H54 (cell line): ENCODE measurements around the gene NDP.
A peak's percentile ranks its signal among the peaks of the same experiment; 100 is the strongest.
"Not testable (repeated sequence)": the region's sequence is repeated elsewhere in the genome, so short reads cannot be mapped to it uniquely, and the experiment has no call there.

Source experiments
- DNase-seq: peaks from one replicate; pipeline ENCODE4 v3.0.0; 2011; ENCODE audit warnings: low spot score, mixed read lengths; ENCODE audit not compliant: insufficient read length
- FAIRE-seq: peaks from 3 replicates; lab custom pipeline; 2011; peaks lifted over from hg19 to GRCh38; lab: Jason Lieb, UNC
- POLR2A ChIP-seq: IDR thresholded peaks from 2 replicates; pipeline ENCODE4 v1.6.1; 2011; ENCODE audit warnings: low read depth, mild to moderate bottlenecking, low read length

Gene NDP

DNA sequence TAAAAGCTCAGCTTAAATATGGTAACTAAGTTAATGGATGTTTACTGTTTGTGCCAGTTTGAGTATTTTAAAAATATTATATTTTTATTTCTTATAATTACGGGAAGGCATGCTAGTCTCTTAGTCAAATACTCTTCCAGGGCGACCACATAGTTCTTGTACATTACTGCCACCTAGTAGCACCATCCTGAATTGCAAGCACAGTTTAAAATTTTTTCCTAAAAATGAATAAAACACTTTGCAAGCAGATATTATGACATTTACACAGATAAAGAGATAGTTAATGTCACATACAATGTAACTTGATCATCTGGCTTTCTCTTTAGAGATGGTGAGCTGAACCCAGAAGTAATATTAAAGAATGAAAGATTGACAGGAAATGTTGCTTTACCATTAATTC is 11.5 kb downstream of the NDP start:
- no peak for TF ChIP-seq POLR2A
- no peak for DNase-seq
- FAIRE-seq, result no peak

DNA sequence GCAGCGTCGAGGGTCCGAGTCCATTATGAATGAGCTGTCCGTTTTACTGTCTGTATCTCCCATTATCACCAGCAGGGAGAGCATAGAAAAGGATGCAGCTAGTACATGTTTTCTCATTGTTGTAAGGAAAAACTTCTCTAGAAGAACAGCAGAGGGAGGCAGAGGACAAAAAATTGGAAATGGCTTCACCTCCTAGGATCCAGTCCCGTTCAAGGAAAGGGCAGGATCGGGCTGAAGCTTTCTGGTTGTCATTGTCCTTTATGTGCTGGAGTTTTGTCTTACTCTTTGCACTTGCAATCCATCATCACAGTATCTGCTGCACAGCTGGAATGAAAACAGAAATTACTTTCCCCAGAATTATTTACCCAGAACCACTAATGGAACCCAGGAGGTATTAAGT is 14.7 kb downstream of the NDP start:
- no peak for TF ChIP-seq POLR2A
- FAIRE-seq, result no peak
- peak; percentile 2 for DNase-seq

- DNase-seq (no peak), FAIRE-seq (no peak)
- no peak for TF ChIP-seq POLR2A
These were observed 17.2 kb downstream of the NDP start for GRCh38 chrX:43956034-43956433.

DNA sequence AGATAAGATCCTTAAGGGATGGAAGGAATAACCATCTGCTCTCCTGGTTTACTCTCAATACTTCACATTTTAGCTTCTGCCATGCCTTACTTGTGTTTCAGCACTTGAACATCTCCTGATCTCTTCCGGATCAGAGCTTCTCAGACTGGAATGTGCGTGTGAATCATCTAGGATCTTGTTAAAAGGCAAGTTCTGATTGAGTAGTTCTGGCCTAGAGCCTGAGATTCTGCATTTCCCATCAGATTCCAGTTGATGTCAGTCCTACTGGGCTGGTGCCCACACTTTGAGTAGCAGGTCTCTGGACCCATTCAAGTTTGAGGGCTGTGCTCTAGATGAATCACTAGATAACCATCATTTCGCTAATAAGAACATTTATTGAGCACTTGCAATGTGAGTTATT is 20.0 kb downstream of the NDP start:
- DNase-seq (no peak), FAIRE-seq (no peak)
- no peak for TF ChIP-seq POLR2A

- TF ChIP-seq POLR2A, result no peak
- no peak for DNase-seq
- FAIRE-seq, result no peak
These were observed 23.5 kb downstream of the NDP start for GRCh38 chrX:43949669-43950068.

DNA sequence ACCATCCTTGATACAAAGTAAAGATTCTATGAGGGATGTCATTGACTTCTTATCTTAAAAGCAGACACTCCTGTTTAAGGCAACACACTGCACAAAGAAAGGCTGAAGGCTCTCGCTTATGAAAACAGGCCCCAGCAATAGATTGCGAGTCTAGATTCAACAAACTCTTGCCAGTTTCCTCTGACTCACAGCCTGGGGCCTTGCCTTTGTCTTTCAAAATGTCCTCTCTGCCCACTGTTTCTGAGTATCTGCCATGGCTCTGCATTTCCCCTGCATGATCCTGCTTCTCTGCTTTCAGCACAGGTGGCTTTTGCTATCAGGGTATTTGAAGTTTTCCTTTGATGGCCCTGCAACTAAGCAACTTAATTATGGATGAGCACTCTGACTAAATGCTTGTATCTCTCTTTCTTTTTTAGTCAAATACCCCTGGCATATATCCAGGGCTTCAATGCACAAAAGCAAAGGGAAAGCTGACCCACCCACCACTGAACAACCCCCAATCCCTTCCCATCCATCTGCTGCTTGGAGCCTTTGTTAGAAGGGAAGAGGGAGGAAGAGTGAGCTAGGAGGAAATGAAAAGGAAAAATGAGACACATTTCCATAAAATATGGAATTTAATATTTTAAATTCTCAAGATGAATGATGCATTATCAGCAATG is 32.2 kb downstream of the NDP start:
- DNase-seq (no peak), FAIRE-seq (no peak)
- TF ChIP-seq POLR2A, result no peak

DNA sequence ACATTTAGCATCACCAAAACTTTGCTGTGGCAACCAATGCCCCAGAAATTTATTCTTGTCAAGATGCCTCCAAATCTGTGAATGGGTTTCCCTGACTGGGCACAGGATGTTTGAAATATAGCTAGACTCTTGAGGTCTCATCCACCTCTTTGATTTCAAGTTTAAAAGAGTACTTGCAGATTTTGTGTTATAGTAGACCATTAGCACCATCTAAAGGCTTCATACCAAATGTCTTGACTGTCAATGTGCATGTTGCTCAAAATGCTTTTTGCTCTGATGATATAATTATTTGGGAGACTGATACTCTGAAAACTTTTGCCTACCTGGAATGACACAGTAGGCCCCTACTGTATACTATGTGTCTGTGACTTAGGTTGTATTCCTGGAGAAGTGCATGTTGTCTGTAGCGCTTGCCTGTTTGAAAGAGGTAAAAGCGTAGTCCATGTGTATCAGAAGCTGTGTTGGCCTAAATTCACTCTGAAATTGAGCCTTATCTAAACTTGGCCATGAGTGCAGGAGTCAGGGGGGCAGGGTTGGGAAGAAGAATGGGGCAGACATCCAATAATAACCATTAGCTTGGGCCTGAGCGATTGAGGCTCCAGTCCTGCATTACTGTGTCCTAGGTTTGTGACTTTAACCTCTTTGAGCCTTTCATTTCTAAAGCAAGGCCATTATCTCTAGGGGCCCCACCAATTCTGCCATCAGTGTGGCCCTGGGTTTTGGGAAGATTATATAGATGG is 33.8 kb downstream of the NDP start:
- FAIRE-seq, result no peak
- no peak for DNase-seq
- TF ChIP-seq POLR2A, result no peak

GRCh38 chrX:43922032-43922431 is 51.2 kb downstream of the NDP start:
- DNase-seq, FAIRE-seq: not testable (repeated sequence)

DNA sequence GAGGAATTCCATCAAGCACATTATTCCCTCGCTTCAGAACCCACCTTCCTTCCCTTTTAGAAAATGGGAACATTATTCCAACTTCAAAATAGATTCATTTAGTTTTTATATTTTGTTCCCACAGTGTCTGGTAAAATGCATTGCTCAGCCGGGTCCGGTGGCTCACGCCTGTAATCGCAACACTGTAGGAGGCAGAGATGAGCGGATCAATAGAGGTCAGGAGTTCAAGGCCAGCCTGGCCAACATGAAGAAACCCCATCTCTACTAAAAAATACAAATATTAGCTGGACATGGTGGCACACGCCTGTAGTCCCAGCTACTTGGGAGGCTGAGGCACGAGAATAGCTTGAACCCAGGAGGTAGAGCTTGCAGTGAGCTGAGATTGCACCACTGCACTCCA is 62.4 kb downstream of the NDP start:
- DNase-seq, FAIRE-seq: not testable (repeated sequence)

DNA sequence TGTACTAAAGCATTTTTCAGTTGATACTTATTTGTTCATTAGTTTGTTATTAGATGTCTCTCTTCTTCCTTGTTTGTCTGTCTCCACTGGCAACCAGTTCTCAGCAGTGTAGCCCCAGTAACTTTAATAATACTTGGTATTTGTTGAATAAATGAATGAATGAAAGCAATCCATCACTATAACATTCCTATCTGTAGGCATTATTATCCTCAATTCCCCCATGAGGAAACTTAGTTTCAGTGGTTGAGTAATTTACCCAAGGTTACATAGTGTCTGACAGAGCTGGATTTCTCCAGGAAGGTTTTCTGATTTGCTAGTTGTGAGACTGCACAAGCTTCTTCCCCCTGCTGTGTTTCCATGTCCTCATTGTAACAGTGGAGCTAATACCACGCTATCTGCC is 63.2 kb downstream of the NDP start:
- FAIRE-seq, result no peak
- no peak for DNase-seq
- no peak for TF ChIP-seq POLR2A

GRCh38 chrX:43909141-43909540 is 64.0 kb downstream of the NDP start:
- FAIRE-seq (no peak), DNase-seq (no peak)
- no peak for TF ChIP-seq POLR2A

- FAIRE-seq (no peak), DNase-seq (no peak)
- TF ChIP-seq POLR2A, result no peak
These were observed 73.0 kb downstream of the NDP start for GRCh38 chrX:43899878-43900815.
